ENCODE results near the gene ST3GAL3.

Gene ST3GAL3

DNA sequence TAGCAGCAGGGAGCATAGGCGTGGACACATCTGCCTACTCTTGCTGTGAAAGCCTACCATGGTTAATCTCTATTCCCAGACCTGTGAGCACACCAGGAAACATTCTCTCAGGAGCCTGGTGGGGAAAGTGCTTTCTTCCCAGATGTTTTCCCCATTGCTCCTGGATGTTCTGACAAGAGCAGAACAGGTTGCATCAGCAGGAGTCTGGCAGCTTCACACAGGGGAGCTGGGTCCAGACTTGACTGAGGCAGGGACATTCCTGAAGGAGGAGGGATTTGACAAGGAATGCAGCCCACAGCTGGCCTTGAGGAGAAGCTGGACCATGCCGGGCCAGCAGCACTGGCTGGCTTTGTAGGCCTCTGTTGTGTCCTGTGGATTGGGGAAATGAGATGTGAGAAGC, 205.3 kb downstream of the ST3GAL3 start:
- DNase-seq: peak; percentile 50 to 69
- no peak overlapping the region for H2BK120ac ChIP-seq (ENCODE audit: insufficient read depth, low read length, poor library complexity)
- no peak overlapping the region for H3K14ac ChIP-seq (ENCODE audit: low read length)
- H4K91ac ChIP-seq (ENCODE audit: low read depth, low read length): no peak overlapping the region
- H4K12ac ChIP-seq (ENCODE audit: low read depth, low read length): no peak overlapping the region
- no peak overlapping the region for H4K8ac ChIP-seq (ENCODE audit: low read depth, low read length)
- no peaks in the 10 kb centered on the region for H3K36me3 ChIP-seq (ENCODE audit: control insufficient read depth in 1 of 2, insufficient read depth in 2 of 2, low read length in 2 of 2)
- no peak overlapping the region for H2AK5ac ChIP-seq (ENCODE audit: low read length)
- H3K9ac ChIP-seq (ENCODE audit: low read length): no peak overlapping the region
- peak overlapping the region; percentile 15 for H2BK12ac ChIP-seq (ENCODE audit: low read length)
- no peak overlapping the region for H2BK5ac ChIP-seq (ENCODE audit: low read depth, low read length, poor library complexity)
- H3K27me3 ChIP-seq (ENCODE audit: insufficient read depth, low read length): no peaks in the 10 kb centered on the region
- H3K79me1 ChIP-seq (ENCODE audit: low read length): no peaks in the 10 kb centered on the region
- H3K18ac ChIP-seq (ENCODE audit: low read length): no peak overlapping the region
- H3K4ac ChIP-seq (ENCODE audit: low read depth, low read length): no peak overlapping the region
- no peak overlapping the region for H2AFZ ChIP-seq (ENCODE audit: insufficient read depth, low read length, poor library complexity)
- H3K4me2 ChIP-seq (ENCODE audit: low read length): no peak overlapping the region
- no CpG with 5 or more reads among the region's 2 CpGs for WGBS (ENCODE audit: extremely low coverage, insufficient coverage, insufficient read length)
- H3K9me3 ChIP-seq (ENCODE audit: insufficient read depth, low read depth, low read length): no peaks in the 10 kb centered on the region
- H3K27ac ChIP-seq (ENCODE audit: low read depth, low read length): no peak overlapping the region
- peaks cover 0 to 5% of the 10 kb centered on the region in 2 experiments for H3K4me1 ChIP-seq (ENCODE audit: control insufficient read depth in 1 of 2, insufficient read depth in 2 of 2, low read length in 2 of 2)
- H3K4me3 ChIP-seq (ENCODE audit: low read depth, low read length): no peak overlapping the region
- no peak overlapping the region for H3K23ac ChIP-seq (ENCODE audit: low read length)
- no peaks in the 10 kb centered on the region for H3K79me2 ChIP-seq (ENCODE audit: control insufficient read depth, insufficient read depth, low read length, poor library complexity)

GRCh38 chr1:43913051-43913501, 205.7 kb downstream of the ST3GAL3 start:
- Histone ChIP-seq H3K9ac (ENCODE audit: low read length) (peak overlapping the region; percentile 36), H3K18ac (ENCODE audit: low read length) (no peak overlapping the region), H3K4me1 (ENCODE audit: control insufficient read depth in 1 of 2, insufficient read depth in 2 of 2, low read length in 2 of 2) (peaks cover 0 to 5% of the 10 kb centered on the region in 2 experiments), H3K4me2 (ENCODE audit: low read length) (no peak overlapping the region), H3K27ac (ENCODE audit: low read depth, low read length) (no peak overlapping the region), H2BK120ac (ENCODE audit: insufficient read depth, low read length, poor library complexity) (no peak overlapping the region), H3K27me3 (ENCODE audit: insufficient read depth, low read length) (no peaks in the 10 kb centered on the region), H3K4ac (ENCODE audit: low read depth, low read length) (no peak overlapping the region), H3K23ac (ENCODE audit: low read length) (no peak overlapping the region), H3K79me1 (ENCODE audit: low read length) (no peaks in the 10 kb centered on the region), H2BK12ac (ENCODE audit: low read length) (no peak overlapping the region), H4K91ac (ENCODE audit: low read depth, low read length) (no peak overlapping the region), H2AFZ (ENCODE audit: insufficient read depth, low read length, poor library complexity) (no peak overlapping the region), H3K9me3 (ENCODE audit: insufficient read depth, low read depth, low read length) (no peaks in the 10 kb centered on the region), H3K4me3 (ENCODE audit: low read depth, low read length) (no peak overlapping the region), H2BK5ac (ENCODE audit: low read depth, low read length, poor library complexity) (no peak overlapping the region), H3K14ac (ENCODE audit: low read length) (no peak overlapping the region), H3K79me2 (ENCODE audit: control insufficient read depth, insufficient read depth, low read length, poor library complexity) (no peaks in the 10 kb centered on the region), H4K12ac (ENCODE audit: low read depth, low read length) (no peak overlapping the region), H4K8ac (ENCODE audit: low read depth, low read length) (no peak overlapping the region), H2AK5ac (ENCODE audit: low read length) (no peak overlapping the region), H3K36me3 (ENCODE audit: control insufficient read depth in 1 of 2, insufficient read depth in 2 of 2, low read length in 2 of 2) (no peaks in the 10 kb centered on the region)
- DNase-seq: no peak
- no CpG with 5 or more reads among the region's 7 CpGs for WGBS (ENCODE audit: extremely low coverage, insufficient coverage, insufficient read length)

DNA sequence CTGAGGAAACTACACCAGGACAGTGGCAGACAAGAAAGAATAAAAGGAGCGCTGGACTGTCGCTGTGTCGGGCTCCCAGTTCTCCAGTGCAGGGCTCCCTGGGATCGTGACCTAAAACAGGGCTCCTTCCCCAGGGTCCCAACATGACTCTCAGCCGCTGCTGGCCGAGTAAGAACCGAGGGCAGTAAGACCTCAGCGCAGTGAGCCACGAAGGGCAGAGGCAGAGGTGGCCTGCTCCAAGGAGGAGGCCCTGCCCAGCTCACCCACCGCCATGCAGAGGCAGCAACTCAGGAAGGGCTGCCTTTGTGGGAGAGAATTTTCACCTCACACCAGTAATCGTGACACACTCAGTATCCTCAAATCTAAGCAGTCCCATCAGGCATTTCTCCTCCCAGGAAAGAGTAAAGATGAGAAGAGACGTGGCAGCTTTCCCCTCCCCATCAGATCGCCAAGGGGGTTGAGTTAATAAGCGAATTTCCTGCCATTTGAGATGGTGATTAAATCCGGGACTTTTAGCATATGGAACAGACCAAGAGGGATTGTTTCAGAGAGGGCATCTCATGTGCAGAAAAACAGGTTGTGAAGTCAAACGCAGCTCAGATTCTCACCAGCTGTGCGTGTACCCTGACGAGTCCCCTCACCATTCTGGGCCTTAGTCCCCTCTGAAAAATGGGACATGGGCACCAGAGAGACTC, 206.5 kb downstream of the ST3GAL3 start:
- H2BK5ac ChIP-seq (ENCODE audit: low read depth, low read length, poor library complexity): no peak overlapping the region
- H3K27me3 ChIP-seq (ENCODE audit: insufficient read depth, low read length): no peaks in the 10 kb centered on the region
- H3K23ac ChIP-seq (ENCODE audit: low read length): no peak overlapping the region
- H3K27ac ChIP-seq (ENCODE audit: low read depth, low read length): no peak overlapping the region
- H3K79me1 ChIP-seq (ENCODE audit: low read length): no peaks in the 10 kb centered on the region
- H2AFZ ChIP-seq (ENCODE audit: insufficient read depth, low read length, poor library complexity): no peak overlapping the region
- no peaks in the 10 kb centered on the region for H3K36me3 ChIP-seq (ENCODE audit: control insufficient read depth in 1 of 2, insufficient read depth in 2 of 2, low read length in 2 of 2)
- no peak overlapping the region for H3K14ac ChIP-seq (ENCODE audit: low read length)
- H4K12ac ChIP-seq (ENCODE audit: low read depth, low read length): no peak overlapping the region
- H4K91ac ChIP-seq (ENCODE audit: low read depth, low read length): no peak overlapping the region
- no peak for DNase-seq
- no peaks in the 10 kb centered on the region for H3K9me3 ChIP-seq (ENCODE audit: insufficient read depth, low read depth, low read length)
- H4K8ac ChIP-seq (ENCODE audit: low read depth, low read length): no peak overlapping the region
- no peak overlapping the region for H2AK5ac ChIP-seq (ENCODE audit: low read length)
- H3K4ac ChIP-seq (ENCODE audit: low read depth, low read length): no peak overlapping the region
- H3K4me2 ChIP-seq (ENCODE audit: low read length): no peak overlapping the region
- WGBS (ENCODE audit: extremely low coverage, insufficient coverage, insufficient read length): no CpG with 5 or more reads among the region's 18 CpGs
- no peak overlapping the region for H3K18ac ChIP-seq (ENCODE audit: low read length)
- H3K9ac ChIP-seq (ENCODE audit: low read length): no peak overlapping the region
- no peak overlapping the region for H2BK12ac ChIP-seq (ENCODE audit: low read length)
- no peaks in the 10 kb centered on the region for H3K79me2 ChIP-seq (ENCODE audit: control insufficient read depth, insufficient read depth, low read length, poor library complexity)
- H2BK120ac ChIP-seq (ENCODE audit: insufficient read depth, low read length, poor library complexity): no peak overlapping the region
- H3K4me3 ChIP-seq (ENCODE audit: low read depth, low read length): no peak overlapping the region
- peaks cover 0 to 5% of the 10 kb centered on the region in 2 experiments for H3K4me1 ChIP-seq (ENCODE audit: control insufficient read depth in 1 of 2, insufficient read depth in 2 of 2, low read length in 2 of 2)

DNA sequence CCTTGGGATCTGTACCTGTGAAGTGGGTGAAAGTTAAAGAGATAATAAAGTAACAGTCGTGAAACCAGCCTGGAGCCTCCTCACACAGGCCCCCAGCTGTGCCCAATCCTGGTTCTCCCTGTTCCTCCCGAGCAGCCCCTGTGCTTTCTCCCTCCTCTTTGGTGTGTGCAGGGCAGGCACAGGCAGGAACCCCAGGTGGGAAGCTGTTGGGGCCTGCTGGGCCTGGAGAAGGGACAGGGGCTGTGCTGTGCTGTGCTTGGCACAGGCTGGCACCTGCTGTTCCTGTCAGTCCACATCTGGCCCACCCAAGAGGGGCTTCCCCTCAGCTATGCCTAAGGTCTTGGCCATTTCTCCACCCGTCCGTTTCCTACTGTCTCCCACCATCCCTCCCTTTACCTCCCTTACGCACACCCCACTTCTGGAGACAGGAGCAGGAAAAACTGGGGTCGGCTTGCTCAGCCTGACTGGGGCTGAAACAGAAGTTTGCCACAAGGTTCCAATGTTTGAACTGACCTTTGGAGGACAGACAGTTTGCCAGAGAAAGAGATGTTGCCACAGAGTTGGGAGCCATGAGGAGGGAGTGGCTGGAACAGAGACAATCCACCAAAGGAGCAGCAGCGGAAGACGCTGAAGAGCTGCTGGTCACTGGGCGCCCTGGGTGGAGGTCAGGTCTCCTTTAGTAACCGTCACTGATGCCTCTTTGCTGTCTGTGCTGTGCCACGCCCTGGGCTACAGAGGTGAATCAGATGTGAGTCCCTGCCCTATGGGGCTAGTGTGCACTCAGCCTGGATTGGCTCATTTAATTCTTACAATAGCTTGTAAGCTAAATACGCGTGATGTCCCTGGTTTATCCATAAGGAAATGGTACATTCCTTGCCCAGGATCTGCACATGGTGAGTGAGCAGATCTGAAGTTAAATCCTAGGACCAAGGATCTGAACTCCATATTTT, 207.5 kb downstream of the ST3GAL3 start:
- Histone ChIP-seq H3K14ac (ENCODE audit: low read length) (no peak overlapping the region), H2AFZ (ENCODE audit: insufficient read depth, low read length, poor library complexity) (no peak overlapping the region), H2BK5ac (ENCODE audit: low read depth, low read length, poor library complexity) (no peak overlapping the region), H3K4me3 (ENCODE audit: low read depth, low read length) (no peak overlapping the region), H3K23ac (ENCODE audit: low read length) (no peak overlapping the region), H3K4ac (ENCODE audit: low read depth, low read length) (no peak overlapping the region), H3K9ac (ENCODE audit: low read length) (no peak overlapping the region), H3K18ac (ENCODE audit: low read length) (no peak overlapping the region), H2BK120ac (ENCODE audit: insufficient read depth, low read length, poor library complexity) (no peak overlapping the region), H4K8ac (ENCODE audit: low read depth, low read length) (no peak overlapping the region), H2AK5ac (ENCODE audit: low read length) (no peak overlapping the region), H3K36me3 (ENCODE audit: control insufficient read depth in 1 of 2, insufficient read depth in 2 of 2, low read length in 2 of 2) (no peaks in the 10 kb centered on the region), H3K9me3 (ENCODE audit: insufficient read depth, low read depth, low read length) (no peaks in the 10 kb centered on the region), H3K4me2 (ENCODE audit: low read length) (no peak overlapping the region), H3K27me3 (ENCODE audit: insufficient read depth, low read length) (no peaks in the 10 kb centered on the region), H3K27ac (ENCODE audit: low read depth, low read length) (no peak overlapping the region), H4K91ac (ENCODE audit: low read depth, low read length) (no peak overlapping the region), H4K12ac (ENCODE audit: low read depth, low read length) (no peak overlapping the region), H3K79me1 (ENCODE audit: low read length) (no peaks in the 10 kb centered on the region), H3K79me2 (ENCODE audit: control insufficient read depth, insufficient read depth, low read length, poor library complexity) (no peaks in the 10 kb centered on the region), H3K4me1 (ENCODE audit: control insufficient read depth in 1 of 2, insufficient read depth in 2 of 2, low read length in 2 of 2) (peaks cover 0 to 5% of the 10 kb centered on the region in 2 experiments), H2BK12ac (ENCODE audit: low read length) (no peak overlapping the region)
- DNase-seq: no peak
- no CpG with 5 or more reads among the region's 13 CpGs for WGBS (ENCODE audit: extremely low coverage, insufficient coverage, insufficient read length)

Data from trophoblast cell (in vitro differentiated cells and primary cell).